Measurements from ENCODE around the gene LRRC73.

DNA sequence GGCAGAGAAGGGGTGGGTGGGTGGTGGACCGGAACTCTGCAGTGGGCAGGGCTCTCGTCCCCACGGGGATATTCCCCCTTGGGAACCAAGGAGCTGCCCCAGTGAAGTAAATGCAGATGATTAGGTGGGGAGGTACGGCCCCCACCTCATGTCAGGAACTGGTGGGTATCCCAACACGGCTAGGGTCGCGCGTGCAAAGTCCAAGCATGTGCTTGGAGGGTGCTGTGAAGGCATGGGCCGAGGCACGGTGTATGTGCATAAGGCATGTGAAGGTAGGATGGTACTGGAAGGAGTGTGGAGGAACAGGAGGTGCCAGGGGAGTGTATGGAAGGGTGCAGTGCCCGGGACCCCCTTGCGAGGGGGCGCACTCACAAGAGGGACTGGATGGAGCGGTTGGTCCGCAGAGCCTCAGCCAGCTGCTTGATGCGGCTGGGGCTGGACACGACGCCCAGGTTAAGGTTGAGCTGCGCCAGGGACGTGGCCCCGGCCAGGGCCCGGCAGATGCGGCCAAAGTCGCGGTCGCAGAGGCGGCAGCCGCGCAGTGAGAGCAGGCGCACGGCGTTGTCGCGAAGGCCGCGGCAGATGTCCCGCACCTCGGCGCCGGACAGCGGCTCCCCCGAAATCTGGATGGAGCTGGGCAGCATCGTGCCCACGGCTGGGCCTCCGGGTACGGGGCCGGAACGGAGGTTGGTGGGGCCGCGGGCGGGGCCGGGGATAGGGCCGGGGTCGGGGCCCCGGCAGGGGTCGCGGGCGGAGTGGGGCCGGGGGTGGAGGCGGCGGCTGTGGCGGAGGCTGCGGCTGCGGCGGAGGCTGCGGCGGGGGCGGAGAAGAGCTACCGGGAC is 783 bp downstream of the LRRC73 start:
- TF ChIP-seq, protein P1, sequence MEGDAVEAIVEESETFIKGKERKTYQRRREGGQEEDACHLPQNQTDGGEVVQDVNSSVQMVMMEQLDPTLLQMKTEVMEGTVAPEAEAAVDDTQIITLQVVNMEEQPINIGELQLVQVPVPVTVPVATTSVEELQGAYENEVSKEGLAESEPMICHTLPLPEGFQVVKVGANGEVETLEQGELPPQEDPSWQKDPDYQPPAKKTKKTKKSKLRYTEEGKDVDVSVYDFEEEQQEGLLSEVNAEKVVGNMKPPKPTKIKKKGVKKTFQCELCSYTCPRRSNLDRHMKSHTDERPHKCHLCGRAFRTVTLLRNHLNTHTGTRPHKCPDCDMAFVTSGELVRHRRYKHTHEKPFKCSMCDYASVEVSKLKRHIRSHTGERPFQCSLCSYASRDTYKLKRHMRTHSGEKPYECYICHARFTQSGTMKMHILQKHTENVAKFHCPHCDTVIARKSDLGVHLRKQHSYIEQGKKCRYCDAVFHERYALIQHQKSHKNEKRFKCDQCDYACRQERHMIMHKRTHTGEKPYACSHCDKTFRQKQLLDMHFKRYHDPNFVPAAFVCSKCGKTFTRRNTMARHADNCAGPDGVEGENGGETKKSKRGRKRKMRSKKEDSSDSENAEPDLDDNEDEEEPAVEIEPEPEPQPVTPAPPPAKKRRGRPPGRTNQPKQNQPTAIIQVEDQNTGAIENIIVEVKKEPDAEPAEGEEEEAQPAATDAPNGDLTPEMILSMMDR (IDR thresholded peaks at IDR 0.05; ENCODE audit: low read length), result no peak
- no peak for TF ChIP-seq EZH2 (optimal IDR thresholded peaks at IDR 0.05; ENCODE audit: low read depth, low read length)

Measured in MM.1S (cell line).